Activated CD4-positive, alpha-beta T cell treated with anti-CD3 and anti-CD28 coated beads, Interleukin-2, amount 10 ng/mL, durations not matched to agents 7 days and 5 days (primary cell): Measurements from ENCODE around the gene ADAMTS19. TPM values are rescaled to one million over a fixed set of nuclear protein-coding genes. Genes with fewer than 3 reads are reported as not detected.
"Not testable (repeated sequence)": the region's sequence is repeated elsewhere in the genome, so short reads cannot be mapped to it uniquely, and the experiment has no call there.

Source experiments
- CTCF ChIA-PET: fragments of 350-600 bp; sonication (Branson Sonifier 250); formaldehyde crosslinking; loops from one replicate; lab custom pipeline; 2021; ENCODE audit warnings: antibody characterized with exemption; lab: Charles Lee
- POLR2A ChIA-PET: fragments of 350-600 bp; sonication (Branson Sonifier 250); formaldehyde crosslinking; loops from one replicate; lab custom pipeline; 2021; ENCODE audit warnings: antibody characterized with exemption; lab: Charles Lee
- DNase-seq: peaks from one replicate; pipeline ENCODE4 v3.0.0-alpha.2; 2020
- H3K27ac Mint-ChIP-seq: one replicate; pipeline ENCODE4 v1.8.0; 2021; ENCODE audit warnings: mild to moderate bottlenecking, moderate library complexity, mixed read lengths
- H3K27me3 Mint-ChIP-seq: one replicate; pipeline ENCODE4 v1.8.0; 2021; ENCODE audit warnings: mixed read lengths
- H3K36me3 Mint-ChIP-seq: one replicate; pipeline ENCODE4 v1.8.0; 2021; ENCODE audit warnings: low read depth, mixed read lengths
- H3K4me1 Mint-ChIP-seq: one replicate; pipeline ENCODE4 v1.8.0; 2021; ENCODE audit warnings: mixed read lengths
- H3K4me3 Mint-ChIP-seq: one replicate; pipeline ENCODE4 v1.8.0; 2021; ENCODE audit warnings: mild to moderate bottlenecking, moderate library complexity, mixed read lengths
- H3K9me3 Mint-ChIP-seq: one replicate; pipeline ENCODE4 v1.8.0; 2021; ENCODE audit warnings: mixed read lengths
- total RNA-seq, 2 experiments: library from RNA; stranded (reverse); gene quantifications; one replicate each; pipeline ENCODE4 v1.2.3, GENCODE V29; 2021

The ADAMTS19 gene
- total RNA-seq, 2 experiments from 2014 or later = not detected

- ChIA-PET CTCF (no interaction called here), POLR2A (no interaction called here)
- no peak overlapping the region for H3K4me3 Mint-ChIP-seq
- no peaks in the 10 kb centered on the region for H3K4me1 Mint-ChIP-seq
- H3K27ac Mint-ChIP-seq = no peak overlapping the region
- no peak for DNase-seq
- no peaks in the 10 kb centered on the region for H3K9me3 Mint-ChIP-seq
- no peaks in the 10 kb centered on the region for H3K36me3 Mint-ChIP-seq
- H3K27me3 Mint-ChIP-seq = no peaks in the 10 kb centered on the region
Observed at GRCh38 chr5:129554134-129554904, 94.2 kb downstream of the ADAMTS19 start.

GRCh38 chr5:129563585-129563984 is 103.5 kb downstream of the ADAMTS19 start:
- no peak overlapping the region for H3K4me3 Mint-ChIP-seq
- H3K9me3 Mint-ChIP-seq = no peaks in the 10 kb centered on the region
- DNase-seq = no peak
- no peaks in the 10 kb centered on the region for H3K4me1 Mint-ChIP-seq
- H3K27me3 Mint-ChIP-seq = no peaks in the 10 kb centered on the region
- H3K36me3 Mint-ChIP-seq = no peaks in the 10 kb centered on the region
- no peak overlapping the region for H3K27ac Mint-ChIP-seq
- ChIA-PET POLR2A (interaction anchor here (0.5 kb wide), 1 partner anchor 1690 kb away, joined by 4 read pairs; no protein-coding TSS in a partner anchor), CTCF (no interaction called here)

- H3K4me1 Mint-ChIP-seq = no peaks in the 10 kb centered on the region
- CTCF ChIA-PET = no interaction called here
- no peaks in the 10 kb centered on the region for H3K36me3 Mint-ChIP-seq
- H3K27me3 Mint-ChIP-seq = no peaks in the 10 kb centered on the region
- POLR2A ChIA-PET = no interaction called here
- H3K4me3 Mint-ChIP-seq = no peak overlapping the region
- no peak for DNase-seq
- H3K9me3 Mint-ChIP-seq = no peaks in the 10 kb centered on the region
- no peak overlapping the region for H3K27ac Mint-ChIP-seq
Observed at GRCh38 chr5:129569295-129569694, 109.2 kb downstream of the ADAMTS19 start.

- Mint-ChIP-seq H3K36me3 (no peaks in the 10 kb centered on the region), H3K27ac (no peak overlapping the region), H3K4me1 (no peaks in the 10 kb centered on the region), H3K9me3 (no peaks in the 10 kb centered on the region), H3K4me3 (no peak overlapping the region), H3K27me3 (no peaks in the 10 kb centered on the region)
- CTCF ChIA-PET = no interaction called here
- POLR2A ChIA-PET = no interaction called here
- no peak for DNase-seq
Observed at GRCh38 chr5:129572060-129572459, 112.0 kb downstream of the ADAMTS19 start.

- peaks cover 13% of the 10 kb centered on the region for H3K9me3 Mint-ChIP-seq
- H3K27me3 Mint-ChIP-seq, H3K36me3 Mint-ChIP-seq, POLR2A ChIA-PET, H3K27ac Mint-ChIP-seq, H3K4me3 Mint-ChIP-seq, H3K4me1 Mint-ChIP-seq, CTCF ChIA-PET, DNase-seq: not testable (repeated sequence)
Observed at GRCh38 chr5:129584496-129584895, 124.4 kb downstream of the ADAMTS19 start.

GRCh38 chr5:129591508-129592160 is 131.5 kb downstream of the ADAMTS19 start:
- H3K36me3 Mint-ChIP-seq = no peaks in the 10 kb centered on the region
- H3K4me3 Mint-ChIP-seq = no peak overlapping the region
- DNase-seq = no peak
- no peak overlapping the region for H3K27ac Mint-ChIP-seq
- H3K9me3 Mint-ChIP-seq = no peaks in the 10 kb centered on the region
- ChIA-PET POLR2A (no interaction called here), CTCF (interaction anchor here (0.7 kb wide), 1 partner anchor 166 kb away, joined by 4 read pairs; no protein-coding TSS in a partner anchor)
- no peaks in the 10 kb centered on the region for H3K4me1 Mint-ChIP-seq
- H3K27me3 Mint-ChIP-seq = no peaks in the 10 kb centered on the region

- Mint-ChIP-seq H3K36me3 (no peaks in the 10 kb centered on the region), H3K4me1 (no peaks in the 10 kb centered on the region), H3K27me3 (no peaks in the 10 kb centered on the region), H3K27ac (no peak overlapping the region), H3K9me3 (no peaks in the 10 kb centered on the region), H3K4me3 (no peak overlapping the region)
- CTCF ChIA-PET = no interaction called here
- POLR2A ChIA-PET = no interaction called here
- DNase-seq = no peak
Observed at GRCh38 chr5:129593525-129593924, 133.4 kb downstream of the ADAMTS19 start.

GRCh38 chr5:129601576-129601975 is 141.5 kb downstream of the ADAMTS19 start:
- no peaks in the 10 kb centered on the region for H3K36me3 Mint-ChIP-seq

GRCh38 chr5:129608350-129608749 is 148.3 kb downstream of the ADAMTS19 start:
- H3K4me1 Mint-ChIP-seq = no peaks in the 10 kb centered on the region
- H3K9me3 Mint-ChIP-seq = peaks cover 3% of the 10 kb centered on the region
- ChIA-PET POLR2A (no interaction called here), CTCF (no interaction called here)
- no peak overlapping the region for H3K27ac Mint-ChIP-seq
- H3K27me3 Mint-ChIP-seq = no peaks in the 10 kb centered on the region
- no peaks in the 10 kb centered on the region for H3K36me3 Mint-ChIP-seq
- DNase-seq = no peak
- no peak overlapping the region for H3K4me3 Mint-ChIP-seq

More at GRCh38 chr5:129601576-129601975, 141.5 kb downstream of the ADAMTS19 start:
- Mint-ChIP-seq H3K4me3 (no peak overlapping the region), H3K27ac (no peak overlapping the region), H3K27me3 (no peaks in the 10 kb centered on the region), H3K9me3 (no peaks in the 10 kb centered on the region), H3K4me1 (no peaks in the 10 kb centered on the region)
- POLR2A ChIA-PET = no interaction called here
- no peak for DNase-seq
- CTCF ChIA-PET = no interaction called here

- ChIA-PET CTCF (no interaction called here), POLR2A (no interaction called here)
- no peaks in the 10 kb centered on the region for H3K27me3 Mint-ChIP-seq
- H3K4me1 Mint-ChIP-seq = no peaks in the 10 kb centered on the region
- no peaks in the 10 kb centered on the region for H3K36me3 Mint-ChIP-seq
- no peak overlapping the region for H3K27ac Mint-ChIP-seq
- no peak overlapping the region for H3K4me3 Mint-ChIP-seq
- H3K9me3 Mint-ChIP-seq = peaks cover 3% of the 10 kb centered on the region
- no peak for DNase-seq
Observed at GRCh38 chr5:129609710-129610109, 149.6 kb downstream of the ADAMTS19 start.

- H3K36me3 Mint-ChIP-seq = no peaks in the 10 kb centered on the region
- H3K27ac Mint-ChIP-seq = no peak overlapping the region
- ChIA-PET CTCF (no interaction called here), POLR2A (no interaction called here)
- no peaks in the 10 kb centered on the region for H3K4me1 Mint-ChIP-seq
- no peaks in the 10 kb centered on the region for H3K27me3 Mint-ChIP-seq
- H3K4me3 Mint-ChIP-seq = no peak overlapping the region
- peaks cover 2% of the 10 kb centered on the region for H3K9me3 Mint-ChIP-seq
- DNase-seq = no peak
Observed at GRCh38 chr5:129616517-129616916, 156.4 kb downstream of the ADAMTS19 start.

- H3K27ac Mint-ChIP-seq = no peak overlapping the region
- no peaks in the 10 kb centered on the region for H3K27me3 Mint-ChIP-seq
- H3K9me3 Mint-ChIP-seq = no peaks in the 10 kb centered on the region
- no peak overlapping the region for H3K4me3 Mint-ChIP-seq
- ChIA-PET POLR2A (no interaction called here), CTCF (no interaction called here)
- H3K36me3 Mint-ChIP-seq = no peaks in the 10 kb centered on the region
- DNase-seq = no peak
- no peaks in the 10 kb centered on the region for H3K4me1 Mint-ChIP-seq
Observed at GRCh38 chr5:129617206-129617605, 157.1 kb downstream of the ADAMTS19 start.

- Mint-ChIP-seq H3K4me1 (no peaks in the 10 kb centered on the region), H3K4me3 (no peak overlapping the region), H3K27me3 (no peaks in the 10 kb centered on the region), H3K27ac (no peak overlapping the region), H3K36me3 (no peaks in the 10 kb centered on the region), H3K9me3 (no peaks in the 10 kb centered on the region)
- CTCF ChIA-PET = no interaction called here
- no peak for DNase-seq
- POLR2A ChIA-PET = no interaction called here
Observed at GRCh38 chr5:129619782-129620181, 159.7 kb downstream of the ADAMTS19 start.
